Panc1 (cell line): ENCODE results near the gene AKR1B1. TPM values are rescaled to one million over a fixed set of nuclear protein-coding genes. Genes with fewer than 3 reads are reported as not detected.

Experiments used
- ATAC-seq: fragments of 200-7000 bp; cut with Tn5 transposase; 2 replicates; pipeline ENCODE4 v1.9.1; 2020; ENCODE audit warnings: mild to moderate bottlenecking, moderate library complexity
- BruUV-seq: library from RNA; stranded (reverse); fragments of 400-500 nt; replicated peaks from 2 replicates; lab custom pipeline; 2021; lab: Mats Ljungman, UMichigan
- CTCF ChIA-PET: fragments of 300-600 bp; sonication (Branson Sonifier 250); formaldehyde crosslinking; loops from one replicate; lab custom pipeline; 2022; ENCODE audit warnings: antibody characterized with exemption; lab: Charles Lee
- POLR2A ChIA-PET: fragments of 300-600 bp; sonication (Branson Sonifier 250); formaldehyde crosslinking; loops from one replicate; lab custom pipeline; 2022; ENCODE audit warnings: antibody characterized with exemption; lab: Charles Lee
- DNase-seq: peaks from one replicate; pipeline ENCODE4 v3.0.0-alpha.2; 2010; ENCODE audit warnings: low read depth, low spot score
- H3K27ac ChIP-seq: 2 replicates; pipeline ENCODE4 v1.5.1; 2011; ENCODE audit warnings: mild to moderate bottlenecking, low read length, inconsistent platforms
- H3K27me3 ChIP-seq: fragments of 200-500 bp; sonication (Bioruptor generic); 2 replicates; pipeline ENCODE4 v1.6.0; 2014; ENCODE audit warnings: low read length, inconsistent platforms; ENCODE audit not compliant: control insufficient read depth, insufficient read depth
- H3K36me3 ChIP-seq: fragments of 200-500 bp; sonication (Bioruptor generic); 2 replicates; pipeline ENCODE4 v1.5.1; 2014; ENCODE audit warnings: inconsistent platforms, mild to moderate bottlenecking, low read length, moderate library complexity; ENCODE audit not compliant: control insufficient read depth, insufficient read depth
- H3K4me1 ChIP-seq: 2 replicates; pipeline ENCODE4 v1.5.1; 2011; ENCODE audit warnings: inconsistent platforms, mild to moderate bottlenecking, low read length, moderate library complexity; ENCODE audit not compliant: control insufficient read depth, insufficient read depth
- H3K4me3 ChIP-seq, 2 experiments: 2 replicates each; pipeline ENCODE4 v1.5.1; 2011 to 2012; ENCODE audit warnings: low read depth in 2 of 2, low read length in 2 of 2, mild to moderate bottlenecking in 2 of 2, inconsistent platforms in 1 of 2, moderate library complexity in 1 of 2
- H3K9me3 ChIP-seq: fragments of 200-500 bp; sonication (Bioruptor generic); 2 replicates; pipeline ENCODE4 v1.5.1; 2014; ENCODE audit warnings: low read depth, mild to moderate bottlenecking, inconsistent platforms, low read length, moderate library complexity; ENCODE audit not compliant: control insufficient read depth, insufficient read depth
- CTCF ChIP-seq: fragments of 450-650 bp; IDR thresholded peaks from 2 replicates; pipeline ENCODE4 v1.5.1; 2017; ENCODE audit warnings: mild to moderate bottlenecking
- POLR2AphosphoS5 ChIP-seq: IDR thresholded peaks from 2 replicates; pipeline ENCODE4 v1.6.1; 2012; ENCODE audit warnings: mild to moderate bottlenecking, low read depth, low read length, moderate library complexity
- REST ChIP-seq, 2 experiments: IDR thresholded peaks; 2 replicates each; pipeline ENCODE4 v1.6.1; 2011 to 2012; ENCODE audit warnings: low read depth in 2 of 2, control low read depth in 1 of 2, low read length in 1 of 2, mild to moderate bottlenecking in 1 of 2, moderate library complexity in 1 of 2; ENCODE audit not compliant: insufficient read depth in 1 of 2
- SIN3A ChIP-seq: IDR thresholded peaks from 2 replicates; pipeline ENCODE4 v1.6.1; 2012; ENCODE audit warnings: low read depth, mild to moderate bottlenecking, low read length, moderate library complexity, borderline replicate concordance; ENCODE audit not compliant: insufficient read depth
- TCF7L2 ChIP-seq: IDR thresholded peaks from 2 replicates; pipeline ENCODE4 v1.6.1; 2011; ENCODE audit warnings: mild to moderate bottlenecking, low read depth, low read length, inconsistent platforms
- in situ Hi-C: cut with HindIII; loops from 2 replicates; pipeline ENCODE4 v1.10.0; 2016; ENCODE audit warnings: low sequenced_read_pairs, low pct_unique_long_range_greater_than_20kb
- intact Hi-C: fragments of 100-400 bp; cut with micrococcal nuclease; formaldehyde crosslinking; loops from one replicate; pipeline ENCODE4 v1.10.0; 2022; ENCODE audit not compliant: unreplicated experiment
- total RNA-seq: library from RNA; stranded (reverse); gene quantifications from one replicate; pipeline ENCODE4 v1.2.1, GENCODE V29; 2021; ENCODE audit not compliant: unreplicated experiment

Gene AKR1B1
- total RNA-seq, 1 experiment from 2014 or later = 83.2 TPM

GRCh38 chr7:134425777-134426176 is 33.1 kb downstream of the AKR1B1 start:
- Histone ChIP-seq H3K27ac (no peak overlapping the region), H3K36me3 (no peaks in the 10 kb centered on the region), H3K4me3 (no peak overlapping the region), H3K4me1 (no peaks in the 10 kb centered on the region; the same call in 1 of the 2 replicates), H3K9me3 (no peaks in the 10 kb centered on the region), H3K27me3 (no peaks in the 10 kb centered on the region)
- POLR2A ChIA-PET = no interaction called here
- intact Hi-C loops = no loop called here
- CTCF ChIA-PET = no interaction called here
- ATAC-seq (no peak), DNase-seq (no peak)
- no TSS peak for BruUV-seq
- in situ Hi-C loops = no loop called here
- TF ChIP-seq TCF7L2 (no peak), REST (IDR thresholded peaks at IDR 0.05; ENCODE audit: insufficient read depth in 1 of 2, low read depth in 2 of 2, low read length in 1 of 2) (no peak), POLR2AphosphoS5 (no peak), SIN3A (no peak), CTCF (no peak)

- no peak for DNase-seq
- Histone ChIP-seq H3K27ac (no peak overlapping the region), H3K9me3 (no peaks in the 10 kb centered on the region), H3K4me3 (no peak overlapping the region), H3K4me1 (no peaks in the 10 kb centered on the region; the same call in 1 of the 2 replicates), H3K27me3 (no peaks in the 10 kb centered on the region; the same call in 1 of the 2 replicates), H3K36me3 (no peaks in the 10 kb centered on the region)
- intact Hi-C loops (no loop called here), in situ Hi-C loops (no loop called here)
- CTCF ChIA-PET = no interaction called here
- POLR2A ChIA-PET = no interaction called here
- no peak for ATAC-seq
- BruUV-seq = no TSS peak
- TF ChIP-seq POLR2AphosphoS5 (no peak), REST (IDR thresholded peaks at IDR 0.05; ENCODE audit: insufficient read depth in 1 of 2, low read depth in 2 of 2, low read length in 1 of 2) (no peak), CTCF (no peak), SIN3A (no peak), TCF7L2 (no peak)
Measured at GRCh38 chr7:134422638-134423037, 36.3 kb downstream of the AKR1B1 start.
